Activated T-helper 1 cell treated with Interleukin-2 at 50 U/mL for 16 hours (primary cell): Measurements from ENCODE around the gene SLC29A1.
A peak's percentile ranks its signal among the peaks of the same experiment; 100 is the strongest.

Experiments
- DNase-seq: peaks from one replicate; pipeline ENCODE4 v3.0.0-alpha.2; 2020; ENCODE audit warnings: low read depth

The SLC29A1 gene

GRCh38 chr6:44255105-44255808 lies 31.9 kb downstream of the SLC29A1 start:
- DNase-seq: no peak

GRCh38 chr6:44255871-44256774 lies 32.7 kb downstream of the SLC29A1 start:
- DNase-seq: no peak

- DNase-seq: no peak
Measured at GRCh38 chr6:44256775-44257024, 33.3 kb downstream of the SLC29A1 start.

- DNase-seq: peak; percentile 60
Measured at GRCh38 chr6:44257025-44257752, 33.8 kb downstream of the SLC29A1 start, which contains the start of gene SLC35B2. SLC35B2 (minus strand) TSS chr6:44257528; CDS start chr6:44257410, 118 bp downstream.

GRCh38 chr6:44257753-44258324 lies 34.4 kb downstream of the SLC29A1 start:
- no peak for DNase-seq

- no peak for DNase-seq
Measured at GRCh38 chr6:44258325-44258863, 35.0 kb downstream of the SLC29A1 start.

GRCh38 chr6:44258921-44259320 lies 35.5 kb downstream of the SLC29A1 start:
- no peak for DNase-seq

- no peak for DNase-seq
Measured at GRCh38 chr6:44260011-44260410, 36.6 kb downstream of the SLC29A1 start.

GRCh38 chr6:44260451-44261297 lies 37.3 kb downstream of the SLC29A1 start:
- no peak for DNase-seq

DNA sequence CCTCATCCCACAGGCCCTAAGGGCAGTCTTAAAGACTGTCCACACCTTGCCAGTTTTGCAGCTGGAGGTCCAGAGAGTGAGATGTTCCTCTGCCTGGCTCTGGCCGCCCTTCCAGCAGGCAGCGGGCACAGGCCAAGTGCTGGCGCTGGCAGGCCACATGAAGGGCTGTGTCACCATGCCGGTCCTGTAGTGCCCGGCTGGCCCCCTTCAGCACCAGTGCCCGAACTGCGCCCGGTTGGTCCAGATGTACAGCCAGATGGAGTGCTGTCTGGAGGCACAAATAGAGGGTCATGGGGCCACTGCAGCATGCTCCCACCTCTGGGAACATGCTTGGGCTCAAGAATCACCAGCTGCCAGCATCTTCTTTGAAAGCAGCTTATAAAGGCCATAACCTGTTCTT lies 38.2 kb downstream of the SLC29A1 start:
- DNase-seq: no peak

DNA sequence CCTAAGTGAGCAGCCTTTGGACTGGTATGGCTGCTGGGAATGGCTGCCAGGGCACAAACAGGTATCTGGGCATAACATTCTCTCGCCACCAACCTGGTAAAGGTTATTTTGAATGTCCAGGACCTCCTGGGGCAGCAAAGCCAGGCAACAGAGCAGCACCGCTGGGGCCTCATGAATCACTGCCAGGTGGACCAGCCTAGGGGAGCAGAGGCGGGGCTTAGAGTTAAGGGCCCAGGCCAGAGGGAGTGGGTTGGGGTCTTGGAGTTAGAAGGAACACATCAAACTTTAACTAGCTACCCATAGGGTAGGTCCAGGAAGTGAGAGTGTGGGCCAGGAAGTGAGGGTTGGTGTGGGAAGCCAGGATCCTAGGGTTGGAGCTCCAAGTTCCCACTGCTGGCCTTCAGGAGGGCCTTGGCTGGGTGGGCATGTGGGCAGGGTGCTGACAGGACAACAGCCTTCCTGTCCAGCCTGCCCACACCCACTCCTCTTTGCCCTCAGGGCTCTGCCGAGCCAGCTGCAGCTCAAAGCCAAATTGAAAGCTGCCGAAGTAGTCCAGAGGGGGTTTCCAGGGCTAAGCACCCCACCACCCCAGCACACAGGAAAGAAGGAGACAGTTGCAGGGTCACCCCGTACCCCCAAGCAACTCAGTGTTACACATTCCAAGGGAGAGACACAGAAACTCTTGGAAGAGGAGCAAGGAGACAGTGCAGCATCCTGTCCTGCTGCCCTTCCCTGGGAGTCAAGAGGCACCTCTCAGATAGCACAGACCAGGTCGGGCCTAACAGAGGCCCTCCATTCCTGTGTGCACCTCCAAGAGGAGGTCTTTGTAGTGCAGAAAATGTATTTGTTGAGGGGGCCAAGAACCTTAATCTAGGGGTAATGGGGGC lies 39.3 kb downstream of the SLC29A1 start:
- no peak for DNase-seq

DNA sequence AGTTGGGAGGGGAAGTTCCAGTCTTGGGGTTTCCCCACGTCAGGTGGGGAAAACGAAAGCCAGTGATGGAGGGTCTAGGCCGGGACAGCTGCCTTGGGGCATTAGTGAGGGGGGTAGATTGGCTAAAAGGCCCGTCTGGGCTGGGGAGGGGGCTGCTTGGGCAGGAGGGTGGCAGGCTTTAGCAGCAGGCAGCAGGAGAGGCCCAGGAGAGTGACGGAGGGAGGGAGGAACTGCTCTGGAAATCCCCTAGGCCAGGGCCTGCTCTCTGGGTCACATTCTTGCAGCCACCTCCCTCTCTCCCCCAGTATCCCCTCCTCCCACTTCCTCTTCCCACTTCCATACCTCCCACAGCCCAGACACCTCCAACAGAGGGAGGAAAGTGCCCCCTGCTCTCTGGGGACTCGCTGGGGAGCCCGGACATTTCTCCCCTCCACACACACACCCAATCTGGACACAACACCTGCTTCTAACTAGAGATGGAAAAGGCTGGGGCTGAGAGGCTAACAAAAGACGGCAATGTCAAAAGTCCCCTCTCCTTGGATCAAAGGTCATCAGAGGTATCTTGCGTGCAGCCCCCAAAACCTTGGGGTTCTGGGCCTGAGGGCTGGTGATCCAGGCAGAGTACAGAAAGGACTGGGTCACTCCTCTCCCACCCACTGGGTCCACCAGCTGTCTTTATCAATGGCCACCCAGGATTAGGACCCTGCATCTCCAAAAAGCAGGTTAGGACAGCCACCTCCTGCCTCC lies 40.1 kb downstream of the SLC29A1 start:
- DNase-seq: no peak

- DNase-seq: no peak
Measured at GRCh38 chr6:44264154-44265006, 41.0 kb downstream of the SLC29A1 start.

DNA sequence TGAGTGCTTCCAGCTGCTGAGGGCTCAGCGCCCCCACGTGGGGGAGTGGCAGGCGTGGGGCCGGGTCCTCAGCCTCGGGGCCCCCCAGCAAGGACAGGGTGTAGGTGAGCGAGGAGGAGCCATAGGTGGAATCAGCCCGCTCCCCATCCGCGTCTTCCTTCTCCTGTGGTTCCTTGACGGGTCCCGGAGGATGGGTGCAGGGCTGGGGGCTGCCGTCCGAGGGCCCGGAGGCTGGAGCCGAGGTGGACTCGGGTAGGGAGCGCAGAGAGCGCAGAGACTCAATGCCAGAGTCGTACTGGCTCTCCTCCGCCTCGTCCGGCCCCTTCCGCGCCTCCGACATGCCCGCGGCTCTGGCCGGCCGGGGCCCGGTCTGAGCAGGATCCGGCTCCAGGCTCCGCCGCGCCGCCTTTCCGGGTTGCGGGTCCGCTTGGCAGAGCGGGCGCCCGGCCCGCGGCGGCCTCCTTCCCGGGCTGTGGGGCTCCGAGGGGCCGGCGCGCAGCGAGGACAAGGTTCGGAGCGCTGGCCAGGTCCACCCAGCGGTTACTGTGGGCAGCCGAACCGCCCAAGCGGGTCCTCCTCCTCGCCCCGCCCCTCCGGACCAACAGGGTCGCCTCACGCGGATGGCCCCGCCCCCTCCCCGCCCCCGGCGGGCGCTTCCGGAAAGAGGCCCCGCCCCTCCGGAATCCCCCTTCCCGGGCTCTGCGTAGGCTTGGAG lies 41.8 kb downstream of the SLC29A1 start, which contains the start of gene NFKBIE:
Gene NFKBIE (minus strand): TSS at position 545 of the 715 bp plus-strand sequence. CDS start 205 bp downstream, at position 340.
- peak; percentile 90 for DNase-seq

DNA sequence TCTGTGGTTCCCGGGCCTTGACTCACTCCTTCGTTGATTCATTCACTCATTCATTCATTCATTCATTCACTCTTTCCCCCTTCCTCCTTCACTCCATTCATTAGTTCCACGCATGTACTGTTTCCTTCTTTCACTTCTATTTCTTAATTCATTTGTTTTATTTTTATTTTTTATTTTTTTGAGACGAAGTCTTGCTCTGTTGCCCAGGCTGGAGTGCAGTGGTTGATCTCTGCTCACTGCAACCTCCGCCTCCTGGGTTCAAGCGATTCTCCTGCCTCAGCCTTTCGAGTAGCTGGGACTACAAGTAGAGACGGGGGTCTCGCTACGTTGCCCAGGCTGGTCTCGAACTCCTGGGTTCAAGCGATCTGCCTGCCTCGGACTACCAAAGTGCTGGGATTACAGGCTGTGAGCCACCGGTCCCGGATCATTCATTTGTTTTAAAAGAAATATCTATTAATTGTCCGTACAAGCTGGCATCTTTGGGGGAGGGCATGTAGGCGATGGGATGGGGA lies 42.4 kb downstream of the SLC29A1 start:
- DNase-seq: no peak

GRCh38 chr6:44266347-44266746 lies 43.0 kb downstream of the SLC29A1 start:
- no peak for DNase-seq

- no peak for DNase-seq
Measured at GRCh38 chr6:44267252-44267651, 43.9 kb downstream of the SLC29A1 start.
